Dedifferentiated amniotic fluid mesenchymal stem cell (primary cell): ENCODE results near the gene NAIF1.
"Not testable (repeated sequence)": the region's sequence is repeated elsewhere in the genome, so short reads cannot be mapped to it uniquely, and the experiment has no call there.

Experiments used
- DNase-seq: peaks from one replicate; pipeline ENCODE4 v3.0.0-alpha.2; 2016; ENCODE audit errors: extremely low spot score

The NAIF1 gene

DNA sequence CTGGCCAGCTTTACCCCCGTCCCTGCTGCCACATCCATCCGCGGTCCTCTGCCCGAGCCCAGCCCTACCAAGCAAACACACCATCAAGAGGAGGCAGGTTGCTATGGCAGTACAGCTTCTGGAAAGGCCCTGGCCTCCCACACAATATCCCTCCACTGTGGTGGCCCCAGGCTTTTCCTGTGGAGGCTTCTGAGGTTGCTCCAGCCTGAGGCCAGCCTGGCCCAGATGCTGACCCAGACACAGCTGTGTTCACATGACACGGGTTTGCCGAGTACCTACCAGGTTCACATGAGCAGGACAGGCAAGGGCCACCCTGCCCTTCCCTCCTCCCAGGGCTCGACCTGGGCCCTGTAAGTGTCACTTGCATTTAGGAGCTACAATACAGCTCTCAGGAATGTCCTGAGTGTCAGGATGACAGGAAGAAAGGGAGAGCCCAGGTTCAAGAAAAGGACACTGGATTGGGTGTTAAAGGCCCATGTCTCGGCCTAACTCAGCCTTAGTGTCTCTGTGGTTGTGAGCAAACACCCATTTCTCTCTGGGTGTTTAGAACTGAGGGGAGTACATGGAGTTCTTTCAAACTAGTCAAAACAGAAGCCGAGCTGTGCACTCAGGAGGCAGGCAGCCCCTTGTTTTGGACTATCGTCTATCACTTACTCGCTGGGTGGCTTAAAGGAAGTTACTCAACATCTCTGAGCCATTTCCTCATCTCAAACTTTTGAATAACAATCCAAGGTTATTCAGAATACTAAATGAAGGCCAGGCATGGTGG is 40.2 kb downstream of the NAIF1 start:
- no peak for DNase-seq

DNA sequence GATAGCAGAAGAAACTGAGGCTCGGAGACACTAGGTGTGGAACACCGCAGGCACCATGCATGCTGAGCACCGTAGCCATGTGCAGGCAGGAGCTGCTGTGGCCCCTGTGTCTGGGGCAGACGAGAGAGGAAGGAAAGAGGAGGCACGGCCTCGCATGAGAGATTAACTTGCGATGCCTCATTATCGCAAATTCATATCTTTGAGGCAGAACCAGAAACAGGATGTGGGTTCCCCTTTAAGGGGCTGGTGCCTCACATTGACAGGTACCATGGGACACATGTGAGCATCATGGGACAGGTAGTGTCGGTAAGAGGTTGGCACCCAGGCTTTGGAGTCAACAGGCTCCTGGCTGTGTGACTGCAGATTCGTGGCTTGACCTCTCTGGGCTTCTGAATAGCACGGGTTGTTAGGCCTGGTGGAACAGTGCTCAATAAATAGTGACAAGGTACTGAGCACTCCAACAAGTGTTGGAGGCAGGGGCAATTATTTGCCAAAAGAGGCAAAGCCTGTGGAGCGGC is 40.8 kb downstream of the NAIF1 start:
- DNase-seq: no peak

DNA sequence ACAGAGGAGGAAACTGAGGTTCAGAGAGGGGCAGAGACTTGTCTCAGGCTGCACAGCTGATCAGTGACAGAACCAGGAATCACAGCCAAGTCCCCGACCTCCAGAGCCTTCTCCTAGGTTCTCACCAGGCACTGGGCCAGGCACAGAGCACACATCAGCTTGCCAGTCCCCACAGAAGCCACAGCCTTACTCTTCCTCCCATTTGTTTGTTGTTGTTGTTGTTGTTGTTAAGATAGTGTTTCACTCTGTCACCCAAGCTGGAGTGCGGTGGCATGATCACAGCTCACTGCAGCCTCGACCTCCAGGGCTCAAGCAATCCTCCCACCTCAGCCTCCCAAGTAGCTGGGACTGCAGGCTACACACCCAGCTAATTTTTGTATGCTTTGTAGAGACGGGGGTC is 41.4 kb downstream of the NAIF1 start:
- no peak for DNase-seq

DNA sequence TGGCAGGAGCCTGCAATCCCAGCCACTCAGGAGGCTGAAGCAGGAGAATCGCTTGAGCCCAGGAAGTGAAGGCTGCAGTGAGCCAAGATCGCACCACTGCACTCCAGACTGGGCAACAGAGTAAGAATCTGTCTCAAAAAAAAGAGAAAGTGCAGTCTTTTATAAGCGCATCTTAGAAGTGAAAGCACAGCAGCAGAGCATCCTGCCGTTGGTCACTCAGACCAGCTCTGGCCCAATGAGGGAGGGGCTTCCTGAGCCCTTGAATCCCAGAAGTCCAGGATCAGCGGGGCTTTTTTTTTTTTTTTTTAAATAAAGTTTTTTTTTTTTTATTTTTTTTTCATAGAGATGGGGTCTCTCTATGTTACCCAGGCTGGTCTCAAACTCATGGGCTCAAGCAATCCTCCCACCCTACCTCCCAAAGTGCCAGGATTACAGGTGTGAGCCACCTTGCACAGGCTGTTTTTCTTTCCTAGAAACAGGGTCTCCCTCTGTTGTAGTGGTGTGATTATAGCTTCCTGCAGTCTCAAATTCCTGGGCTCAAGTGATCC is 42.3 kb downstream of the NAIF1 start:
- DNase-seq: no peak

GRCh38 chr9:128023671-128024070 is 43.4 kb downstream of the NAIF1 start:
- DNase-seq: not testable (repeated sequence)

DNA sequence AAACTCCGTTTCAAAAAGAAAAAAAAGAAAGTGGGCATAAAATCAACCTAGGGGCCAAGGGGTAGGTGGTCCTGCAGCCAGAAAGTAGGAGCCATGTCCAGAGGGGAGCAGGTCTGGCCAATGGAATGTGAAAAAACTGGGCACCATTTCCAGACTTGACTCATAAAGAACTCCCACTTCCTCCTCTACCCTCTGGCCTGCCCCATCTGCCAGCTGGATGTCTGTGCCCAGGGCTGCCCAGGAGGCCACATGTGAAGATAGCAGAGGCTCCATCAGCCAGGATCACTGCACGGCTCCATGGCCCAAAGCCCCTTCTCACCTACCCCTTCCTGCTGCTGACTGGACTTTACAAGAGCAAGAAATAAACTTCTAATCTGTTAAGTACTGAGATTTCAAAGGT is 44.2 kb downstream of the NAIF1 start:
- DNase-seq: no peak

GRCh38 chr9:128021098-128021497 is 46.0 kb downstream of the NAIF1 start:
- no peak for DNase-seq

- no peak for DNase-seq
These were observed 46.4 kb downstream of the NAIF1 start for GRCh38 chr9:128020692-128021091.

GRCh38 chr9:128015696-128016095 is 51.4 kb downstream of the NAIF1 start:
- DNase-seq: no peak
